Measurements from ENCODE around the gene TMEM245.

TMEM245 gene

DNA sequence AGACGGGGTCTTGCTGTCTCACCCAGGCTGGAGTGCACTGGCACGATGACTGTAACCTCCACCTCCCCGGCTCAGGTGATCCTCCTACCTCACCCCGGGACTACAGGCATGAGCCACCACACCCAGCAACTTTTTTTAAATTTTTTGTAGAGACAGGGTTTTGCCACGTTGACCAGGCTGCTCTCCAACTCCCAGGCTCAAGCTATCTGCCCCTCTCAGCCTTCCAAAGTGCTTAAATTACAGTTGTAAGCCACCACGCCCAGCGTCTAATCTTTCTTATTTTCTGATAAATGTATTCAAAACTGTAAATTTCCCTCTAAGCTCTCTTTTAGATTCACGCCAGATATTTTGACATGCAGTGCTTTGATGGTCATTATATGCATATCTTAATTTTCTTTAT, 37.0 kb upstream of the TMEM245 start:
- no peak for TF ChIP-seq CTCF (IDR thresholded peaks at IDR 0.05; ENCODE audit: low read depth, low read length)

GRCh38 chr9:109150925-109151545, 31.3 kb upstream of the TMEM245 start:
- no peak for DNase-seq
- no peak for TF ChIP-seq CTCF (IDR thresholded peaks at IDR 0.05; ENCODE audit: low read depth, low read length)

More for the DNA sequence above, 37.0 kb upstream of the TMEM245 start:
- Histone ChIP-seq H3K9me3 (no peaks in the 10 kb centered on the region), H3K4me3 (ENCODE audit: low read depth, low read length) (no peak overlapping the region), H3K36me3 (no peaks in the 10 kb centered on the region), H3K4me1 (no peaks in the 10 kb centered on the region), H3K27me3 (no peaks in the 10 kb centered on the region)
- no peak for DNase-seq

GRCh38 chr9:109149722-109150121, 30.0 kb upstream of the TMEM245 start:
- no peak overlapping the region for H3K4me3 ChIP-seq (ENCODE audit: low read depth, low read length)
- no peaks in the 10 kb centered on the region for H3K9me3 ChIP-seq
- no peaks in the 10 kb centered on the region; the same call in 1 of the 2 replicates for H3K27me3 ChIP-seq
- H3K36me3 ChIP-seq = no peaks in the 10 kb centered on the region
- H3K4me1 ChIP-seq = no peaks in the 10 kb centered on the region
- no peak for DNase-seq
- TF ChIP-seq CTCF (IDR thresholded peaks at IDR 0.05; ENCODE audit: low read depth, low read length) = no peak

More at GRCh38 chr9:109150925-109151545, 31.3 kb upstream of the TMEM245 start:
- H3K4me3 ChIP-seq (ENCODE audit: low read depth, low read length) = no peak overlapping the region
- H3K4me1 ChIP-seq = no peaks in the 10 kb centered on the region
- no peaks in the 10 kb centered on the region for H3K36me3 ChIP-seq
- no peaks in the 10 kb centered on the region for H3K9me3 ChIP-seq
- no peaks in the 10 kb centered on the region; the same call in 1 of the 2 replicates for H3K27me3 ChIP-seq

DNA sequence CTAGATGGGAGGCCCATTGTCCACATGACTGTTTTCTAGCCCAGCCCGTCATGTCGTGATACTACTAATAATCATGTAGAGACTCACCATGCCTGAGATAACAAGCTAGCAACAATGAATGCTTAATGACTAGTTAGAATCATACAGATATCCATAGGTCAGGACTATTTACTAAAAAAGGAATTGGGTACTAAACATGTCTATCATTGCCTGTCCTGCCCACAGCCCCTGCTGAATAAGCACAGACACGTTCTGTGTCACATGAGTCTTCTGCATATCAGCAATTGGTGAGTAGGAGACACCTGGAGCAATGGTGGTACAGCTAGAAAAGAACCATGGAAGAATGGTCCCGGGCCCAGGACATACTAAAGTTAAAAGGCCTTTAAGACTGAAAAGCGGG, 29.3 kb upstream of the TMEM245 start:
- H3K4me3 ChIP-seq (ENCODE audit: low read depth, low read length) = no peak overlapping the region

GRCh38 chr9:109145051-109145450, 25.3 kb upstream of the TMEM245 start:
- Histone ChIP-seq H3K27me3 (no peaks in the 10 kb centered on the region; the same call in 1 of the 2 replicates), H3K4me3 (ENCODE audit: low read depth, low read length) (no peak overlapping the region), H3K4me1 (no peaks in the 10 kb centered on the region), H3K9me3 (no peaks in the 10 kb centered on the region), H3K36me3 (no peaks in the 10 kb centered on the region)
- DNase-seq = no peak
- TF ChIP-seq CTCF (IDR thresholded peaks at IDR 0.05; ENCODE audit: low read depth, low read length) = no peak

More for the DNA sequence above, 29.3 kb upstream of the TMEM245 start:
- H3K27me3 ChIP-seq = no peaks in the 10 kb centered on the region; the same call in 1 of the 2 replicates
- H3K9me3 ChIP-seq = no peaks in the 10 kb centered on the region
- no peak for DNase-seq
- TF ChIP-seq CTCF (IDR thresholded peaks at IDR 0.05; ENCODE audit: low read depth, low read length) = no peak
- H3K4me1 ChIP-seq = no peaks in the 10 kb centered on the region
- H3K36me3 ChIP-seq = no peaks in the 10 kb centered on the region

GRCh38 chr9:109143881-109144562, 24.3 kb upstream of the TMEM245 start:
- H3K4me1 ChIP-seq = no peaks in the 10 kb centered on the region

More at GRCh38 chr9:109143881-109144562, 24.3 kb upstream of the TMEM245 start:
- Histone ChIP-seq H3K36me3 (no peaks in the 10 kb centered on the region), H3K9me3 (no peaks in the 10 kb centered on the region), H3K4me3 (ENCODE audit: low read depth, low read length) (no peak overlapping the region), H3K27me3 (no peaks in the 10 kb centered on the region; the same call in 1 of the 2 replicates)
- peak; percentile 18 for DNase-seq
- TF ChIP-seq CTCF (IDR thresholded peaks at IDR 0.05; ENCODE audit: low read depth, low read length) = peak; percentile 49

Measured in BE2C (cell line).